Heart left ventricle (tissue), 16 donors: Measurements from ENCODE around the gene MZT1. TPM values are rescaled to one million over a fixed set of nuclear protein-coding genes. Genes with fewer than 3 reads are reported as not detected.
A peak's percentile ranks its signal among the peaks of the same experiment; 100 is the strongest.

Experiments used
- ATAC-seq, 4 donors: fragments of 200-7000 bp; cut with Tn5 transposase; one replicate each; pipeline ENCODE4 v1.9.1; 2020 to 2022; ENCODE audit warnings: moderate library complexity in 4 of 4, mild to moderate bottlenecking in 3 of 4, moderate number of reproducible peaks in 1 of 4
- DNase-seq, 5 donors: peaks; one replicate each; pipeline ENCODE4 v3.0.0-alpha.2; 2020
- H3K27ac ChIP-seq, 12 donors: fragments of 200-600 bp; sonication (generic) in 4 of 12; one replicate each; pipeline versions ENCODE4 v1.5.0 to v1.8.0; 2016 to 2022; ENCODE audit warnings: mild to moderate bottlenecking in 2 of 12
- H3K27me3 ChIP-seq, 9 donors: fragments of 200-600 bp; sonication (generic) in 2 of 9; one replicate each; pipeline versions ENCODE4 v1.5.1 to v1.8.0; 2016 to 2022; ENCODE audit warnings: mild to moderate bottlenecking in 3 of 9
- H3K36me3 ChIP-seq, 9 donors: fragments of 200-600 bp; sonication (generic) in 2 of 9; one replicate each; pipeline versions ENCODE4 v1.5.0 to v1.8.0; 2018 to 2022; ENCODE audit warnings: mild to moderate bottlenecking in 2 of 9
- H3K4me1 ChIP-seq, 12 donors: fragments of 200-600 bp; sonication (generic) in 4 of 12; one replicate each; pipeline versions ENCODE4 v1.5.0 to v1.8.0; 2016 to 2022; ENCODE audit warnings: mild to moderate bottlenecking in 3 of 12
- H3K4me3 ChIP-seq, 12 donors: fragments of 200-600 bp; sonication (generic) in 4 of 12; one replicate each; pipeline versions ENCODE4 v1.5.0 to v1.8.0; 2017 to 2022; ENCODE audit warnings: mild to moderate bottlenecking in 9 of 12, moderate library complexity in 4 of 12
- H3K9me3 ChIP-seq, 12 donors: fragments of 200-600 bp; sonication (generic) in 4 of 12; one replicate each; pipeline versions ENCODE4 v1.5.0 to v1.8.0; 2016 to 2022; ENCODE audit warnings: mild to moderate bottlenecking in 1 of 12
- POLR2A ChIP-seq, 2 donors: fragments of 450-650 bp; IDR thresholded peaks; one replicate each; pipeline ENCODE4 v1.6.1; 2017; ENCODE audit warnings: antibody characterized with exemption in 2 of 2, mild to moderate bottlenecking in 2 of 2, moderate library complexity in 2 of 2
- whole genome bisulfite sequencing, 4 donors: extraction: QIAGEN DNeasy Blood & Tissue Kit in 2 of 4; methylation state at CpG; one replicate each; pipeline versions ENCODE4 v1.1.5 to v1.1.7; 2013 to 2018; 5-methylcytosine and 5-hydroxymethylcytosine counted together
- intact Hi-C, 10 donors: fragments of 100-400 bp; cut with DNase I; formaldehyde crosslinking; loops; one replicate each; pipeline versions ENCODE4 v1.11.1 to v1.14.2; 2022
- polyA plus RNA-seq, 2 donors: library from polyadenylated mRNA; stranded (reverse); fragments of 200-250 nt; gene quantifications; one replicate each; pipeline ENCODE4 v1.2.3, GENCODE V29; 2013
- total RNA-seq, 9 donors: library from RNA; depleted of rRNA in 2 of 9; stranded (reverse); fragments of >200 nt in 2 of 9; fragmentation: NEBNext Ultra II Directional in 3 of 9; extraction: Animal tissue kit (Norgen Biotek cat#: 25700) in 3 of 9; gene quantifications; one replicate each; pipeline versions ENCODE4 v1.1.0 to v1.2.4, GENCODE V29; 2016 to 2023
- TF ChIP-seq, protein P1 (sequence below), 12 donors: fragments of 200-600 bp; sonication (generic) in 4 of 12; IDR thresholded peaks; one replicate each; pipeline versions ENCODE4 v1.5.0 to v1.8.0; 2018 to 2022; ENCODE audit warnings: antibody characterized with exemption in 12 of 12, mild to moderate bottlenecking in 5 of 12
- donor health status: ischemic (EF 13 %, LVEDD 7.1; RV severe dilation, severe dysfunction).
- donor health status: healthy with polysubstance abuse.
- donor health status: DM: no; HTN: yes; CAD: no.
- donor health status: DM: no; HTN: no; CAD: no.
- donor health status: ischemic (EF 25% LVEDD 6.9; RV normal size, moderate dysfunction).
- donor health status: ischemic (EF 25% LVEDD 5.7; RV mildly dilated, moderate dysfunction).
- donor health status: healthy.
- donor health status: DM: yes; HTN: yes; CAD: no.
- donor health status: ischemic (EF 35%, LVEDD 5.7; RV mildly dilated, moderate dysfunction).
- donor health status: nonischemic (EF 11% LVEDD 7.7; RV severe dilation, severe dysfunction).
- donor health status: DM: yes; HTN: yes; CAD: no.
- donor health status: PGD.
- donor health status: ischemic (EF 29% LVEDD 5.4; RV normal size, mild dysfunction).
- donor health status: nonischemic (EF 23%, LVEDD 6.1; RV moderate dilation, normal function).

The MZT1 gene
- total and polyA plus RNA-seq, 11 donors: 4.4 to 11.3 (median 6.9) TPM

DNA sequence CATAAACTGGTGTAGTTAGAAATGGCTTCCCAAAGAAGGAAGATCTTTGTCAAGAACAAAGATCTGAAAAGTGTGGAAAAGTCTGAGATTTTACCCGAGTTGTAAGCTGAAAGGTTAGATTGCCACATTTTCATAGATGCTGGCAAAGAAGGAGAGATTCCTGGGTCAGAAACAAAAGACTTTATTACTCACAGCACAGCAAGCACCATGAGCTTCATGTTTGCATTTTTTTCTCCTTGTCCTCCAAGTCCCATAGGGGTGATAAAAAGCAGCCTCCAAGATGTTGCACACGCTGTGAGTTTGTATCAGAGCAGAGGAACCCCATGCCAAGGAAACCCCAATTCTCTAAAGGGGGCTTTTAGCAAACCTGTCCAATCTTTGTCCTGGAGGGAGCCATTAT lies 29.3 kb downstream of the MZT1 start:
- no peak for TF ChIP-seq POLR2A (IDR thresholded peaks at IDR 0.05)
- TF ChIP-seq, protein P1, sequence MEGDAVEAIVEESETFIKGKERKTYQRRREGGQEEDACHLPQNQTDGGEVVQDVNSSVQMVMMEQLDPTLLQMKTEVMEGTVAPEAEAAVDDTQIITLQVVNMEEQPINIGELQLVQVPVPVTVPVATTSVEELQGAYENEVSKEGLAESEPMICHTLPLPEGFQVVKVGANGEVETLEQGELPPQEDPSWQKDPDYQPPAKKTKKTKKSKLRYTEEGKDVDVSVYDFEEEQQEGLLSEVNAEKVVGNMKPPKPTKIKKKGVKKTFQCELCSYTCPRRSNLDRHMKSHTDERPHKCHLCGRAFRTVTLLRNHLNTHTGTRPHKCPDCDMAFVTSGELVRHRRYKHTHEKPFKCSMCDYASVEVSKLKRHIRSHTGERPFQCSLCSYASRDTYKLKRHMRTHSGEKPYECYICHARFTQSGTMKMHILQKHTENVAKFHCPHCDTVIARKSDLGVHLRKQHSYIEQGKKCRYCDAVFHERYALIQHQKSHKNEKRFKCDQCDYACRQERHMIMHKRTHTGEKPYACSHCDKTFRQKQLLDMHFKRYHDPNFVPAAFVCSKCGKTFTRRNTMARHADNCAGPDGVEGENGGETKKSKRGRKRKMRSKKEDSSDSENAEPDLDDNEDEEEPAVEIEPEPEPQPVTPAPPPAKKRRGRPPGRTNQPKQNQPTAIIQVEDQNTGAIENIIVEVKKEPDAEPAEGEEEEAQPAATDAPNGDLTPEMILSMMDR (IDR thresholded peaks at IDR 0.05): no peak
- Histone ChIP-seq H3K9me3 (peaks cover 0 to under 1% (median 0%) of the 10 kb centered on the region in 12 donors), H3K27me3 (peaks cover 0 to 10% (median 0%) of the 10 kb centered on the region in 9 donors), H3K36me3 (no peaks in the 10 kb centered on the region), H3K4me3 (no peak overlapping the region), H3K4me1 (no peaks in the 10 kb centered on the region), H3K27ac (no peak overlapping the region)
- no peak for ATAC-seq
- intact Hi-C loops: loop anchor here in 2 of 10 donors (5.0 to 10.0 kb wide), 2 partner anchors 56 to 1733 kb away; no protein-coding TSS in a partner anchor
- 59 to 73% (median 65%) methylated on average over 2 of the region's 2 CpGs for WGBS, 4 donors
- no peak for DNase-seq

DNA sequence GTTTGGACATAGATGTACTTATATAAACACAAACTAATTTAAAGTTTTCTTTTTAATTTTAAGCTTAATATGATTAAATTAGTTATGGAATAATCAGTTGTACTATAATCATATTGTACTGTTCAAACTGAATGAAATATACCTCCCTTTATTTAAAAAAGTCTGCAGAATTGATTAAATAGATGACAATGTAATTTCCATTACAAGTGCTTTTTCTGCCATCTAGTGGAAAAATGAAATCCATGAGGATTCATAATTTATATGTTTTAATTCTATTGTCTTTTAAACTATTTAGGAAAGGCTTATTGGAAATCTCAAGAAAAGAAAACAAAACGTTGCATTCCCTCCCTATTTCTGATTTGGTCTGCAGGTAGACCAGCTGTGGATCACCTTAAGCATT lies 30.9 kb downstream of the MZT1 start:
- Histone ChIP-seq H3K27ac (no peak overlapping the region), H3K4me1 (no peaks in the 10 kb centered on the region), H3K4me3 (no peak overlapping the region), H3K9me3 (peaks cover 0 to 7% (median 0%) of the 10 kb centered on the region in 12 donors), H3K27me3 (peaks cover 0 to 10% (median 0%) of the 10 kb centered on the region in 9 donors), H3K36me3 (no peaks in the 10 kb centered on the region)
- TF ChIP-seq POLR2A (IDR thresholded peaks at IDR 0.05): no peak
- TF ChIP-seq, protein P1 (IDR thresholded peaks at IDR 0.05): peak in 11 of 12 donors; percentile 6 to 60 (median 34)
- no peak for ATAC-seq
- DNase-seq: no peak
- intact Hi-C loops: loop anchor here in 2 of 10 donors (5.0 to 10.0 kb wide), 2 partner anchors 54 to 1732 kb away; no protein-coding TSS in a partner anchor
- 10 to 24% (median 13%) methylated on average over 1 of the region's 1 CpG for WGBS, 4 donors

DNA sequence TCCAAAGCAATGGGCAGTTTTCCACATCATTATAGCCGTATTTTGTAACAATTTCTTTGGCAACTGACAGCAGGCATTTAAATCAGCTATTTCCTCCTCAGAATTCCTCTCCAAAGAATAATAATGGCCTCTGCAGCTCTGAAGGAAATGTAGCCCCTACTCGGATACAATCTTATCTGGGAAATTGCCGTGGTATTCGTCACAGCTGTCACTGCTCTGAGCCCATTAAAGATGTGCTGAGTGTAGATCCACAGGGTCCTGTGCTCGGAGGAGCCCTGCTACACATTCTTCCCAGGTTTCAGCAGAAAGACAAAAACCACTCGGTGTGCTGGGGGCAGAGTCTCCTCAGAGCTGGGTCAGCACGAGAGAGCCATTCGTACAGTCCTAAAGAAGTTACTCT lies 33.1 kb downstream of the MZT1 start:
- DNase-seq (no peak), ATAC-seq (no peak)
- peaks cover 0 to 10% (median 0%) of the 10 kb centered on the region in 9 donors for H3K27me3 ChIP-seq
- peaks cover 0 to 7% (median 0%) of the 10 kb centered on the region in 12 donors for H3K9me3 ChIP-seq
- H3K4me1 ChIP-seq: no peaks in the 10 kb centered on the region
- no peak for TF ChIP-seq POLR2A (IDR thresholded peaks at IDR 0.05)
- TF ChIP-seq, protein P1 (IDR thresholded peaks at IDR 0.05): no peak
- intact Hi-C loops: loop anchor here in 2 of 10 donors (5.0 to 10.0 kb wide), 2 partner anchors 47 to 1730 kb away; no protein-coding TSS in a partner anchor
- H3K36me3 ChIP-seq: no peaks in the 10 kb centered on the region
- H3K27ac ChIP-seq: no peak overlapping the region
- 15 to 24% (median 23%) methylated on average over 7 to 8 of the region's 8 CpGs for WGBS, 4 donors
- H3K4me3 ChIP-seq: no peak overlapping the region

DNA sequence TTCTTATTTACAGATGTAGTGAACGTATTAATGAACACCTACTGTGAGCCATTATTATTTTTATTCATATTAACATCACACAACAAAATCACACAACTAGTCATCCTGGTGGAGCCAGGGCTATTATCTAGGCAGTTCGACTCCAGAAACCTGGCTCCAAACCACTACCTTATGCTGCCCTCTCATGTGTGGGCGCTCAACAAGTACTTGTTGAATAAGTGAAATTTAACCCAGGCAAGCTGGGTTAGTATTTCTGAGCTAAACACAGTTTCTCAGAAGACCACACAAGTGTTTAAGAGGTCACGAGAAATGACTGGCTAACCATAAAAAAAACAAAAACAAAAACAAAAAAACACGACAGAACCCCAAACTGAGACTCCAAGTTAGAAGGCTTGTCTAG lies 33.6 kb downstream of the MZT1 start:
- H3K27me3 ChIP-seq: peaks cover 0 to 10% (median 0%) of the 10 kb centered on the region in 9 donors
- H3K4me1 ChIP-seq: no peaks in the 10 kb centered on the region
- H3K36me3 ChIP-seq: no peaks in the 10 kb centered on the region
- no peak overlapping the region for H3K27ac ChIP-seq
- TF ChIP-seq, protein P1 (IDR thresholded peaks at IDR 0.05): no peak
- TF ChIP-seq POLR2A (IDR thresholded peaks at IDR 0.05): no peak
- ATAC-seq (no peak), DNase-seq (no peak)
- 68 to 85% (median 78%) methylated on average over 5 of the region's 5 CpGs for WGBS, 4 donors
- H3K4me3 ChIP-seq: no peak overlapping the region
- intact Hi-C loops: loop anchor here in 2 of 10 donors (5.0 to 10.0 kb wide), 2 partner anchors 47 to 1729 kb away; no protein-coding TSS in a partner anchor
- H3K9me3 ChIP-seq: peaks cover 0 to 7% (median 0%) of the 10 kb centered on the region in 12 donors
